HL-60 (cell line): ENCODE results near the gene FGF18.

Experiments used
- CTCF ChIP-seq: IDR thresholded peaks from one replicate; pipeline ENCODE4 v1.5.1; 2011; ENCODE audit warnings: low read length, control low read depth, inconsistent platforms; ENCODE audit not compliant: insufficient read depth
- GABPA ChIP-seq: IDR thresholded peaks from 2 replicates; pipeline ENCODE4 v1.6.1; 2012; ENCODE audit warnings: low read depth
- POLR2AphosphoS5 ChIP-seq: IDR thresholded peaks from 2 replicates; pipeline ENCODE4 v1.6.1; 2012; ENCODE audit warnings: low read depth
- REST ChIP-seq: IDR thresholded peaks from 2 replicates; pipeline ENCODE4 v1.6.1; 2012; ENCODE audit warnings: low read depth; ENCODE audit not compliant: insufficient replicate concordance
- SPI1 ChIP-seq: IDR thresholded peaks from 2 replicates; pipeline ENCODE4 v1.6.1; 2012; ENCODE audit warnings: low read depth, mild to moderate bottlenecking, borderline replicate concordance

- TF ChIP-seq CTCF (no peak), POLR2AphosphoS5 (no peak), REST (no peak), GABPA (no peak), SPI1 (no peak)
Measured at GRCh38 chr5:171463862-171464229, 44.4 kb downstream of the FGF18 start.
